ENCODE results near the gene EFCAB11.

The EFCAB11 gene

GRCh38 chr14:89753828-89754412 is 200.6 kb downstream of the EFCAB11 start:
- DNase-seq, result no peak

GRCh38 chr14:89750908-89751392 is 203.6 kb downstream of the EFCAB11 start:
- DNase-seq, result no peak

GRCh38 chr14:89750281-89750755 is 204.2 kb downstream of the EFCAB11 start:
- DNase-seq, result no peak

GRCh38 chr14:89748004-89748403 is 206.5 kb downstream of the EFCAB11 start:
- no peak for DNase-seq

- DNase-seq, result no peak
Measured at GRCh38 chr14:89747126-89747525, 207.4 kb downstream of the EFCAB11 start.

- DNase-seq, result no peak
Measured at GRCh38 chr14:89746654-89747053, 207.9 kb downstream of the EFCAB11 start.

GRCh38 chr14:89746135-89746534 is 208.4 kb downstream of the EFCAB11 start:
- DNase-seq, result no peak
